ENCODE measurements around the gene MAPK1IP1L.

DNA sequence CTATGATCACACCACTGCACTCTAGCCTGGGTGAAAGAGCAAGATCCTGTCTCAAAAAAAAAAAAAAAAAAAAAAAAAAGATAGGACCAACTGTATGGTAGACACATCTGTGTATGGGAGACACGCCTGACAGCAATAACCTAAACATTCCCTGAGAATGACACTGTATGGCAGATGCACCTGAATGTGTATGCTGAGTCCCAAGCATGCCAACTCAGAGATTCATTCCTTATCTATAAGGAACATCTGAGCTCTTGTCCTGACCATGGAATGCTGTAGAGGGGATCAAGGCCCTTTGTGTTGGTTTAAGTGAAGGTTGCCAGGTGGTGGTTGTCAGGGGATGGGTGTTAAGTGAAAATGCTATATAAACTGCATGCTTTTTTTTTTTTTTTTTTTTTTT lies 58.4 kb downstream of the MAPK1IP1L start:
- TF ChIP-seq EZH2 (IDR thresholded peaks at IDR 0.05; ENCODE audit: low read length, unreplicated experiment), result no peak
- TF ChIP-seq CTCF (conservative IDR thresholded peaks at IDR 0.05; ENCODE audit: low read depth, low read length), result no peak

All from PC-3 (cell line).